Measurements from ENCODE around the gene ARHGAP11A. TPM values are rescaled to one million over a fixed set of nuclear protein-coding genes. Genes with fewer than 3 reads are reported as not detected.
"Not testable (repeated sequence)": the region's sequence is repeated elsewhere in the genome, so short reads cannot be mapped to it uniquely, and the experiment has no call there.

The ARHGAP11A gene, protein sequence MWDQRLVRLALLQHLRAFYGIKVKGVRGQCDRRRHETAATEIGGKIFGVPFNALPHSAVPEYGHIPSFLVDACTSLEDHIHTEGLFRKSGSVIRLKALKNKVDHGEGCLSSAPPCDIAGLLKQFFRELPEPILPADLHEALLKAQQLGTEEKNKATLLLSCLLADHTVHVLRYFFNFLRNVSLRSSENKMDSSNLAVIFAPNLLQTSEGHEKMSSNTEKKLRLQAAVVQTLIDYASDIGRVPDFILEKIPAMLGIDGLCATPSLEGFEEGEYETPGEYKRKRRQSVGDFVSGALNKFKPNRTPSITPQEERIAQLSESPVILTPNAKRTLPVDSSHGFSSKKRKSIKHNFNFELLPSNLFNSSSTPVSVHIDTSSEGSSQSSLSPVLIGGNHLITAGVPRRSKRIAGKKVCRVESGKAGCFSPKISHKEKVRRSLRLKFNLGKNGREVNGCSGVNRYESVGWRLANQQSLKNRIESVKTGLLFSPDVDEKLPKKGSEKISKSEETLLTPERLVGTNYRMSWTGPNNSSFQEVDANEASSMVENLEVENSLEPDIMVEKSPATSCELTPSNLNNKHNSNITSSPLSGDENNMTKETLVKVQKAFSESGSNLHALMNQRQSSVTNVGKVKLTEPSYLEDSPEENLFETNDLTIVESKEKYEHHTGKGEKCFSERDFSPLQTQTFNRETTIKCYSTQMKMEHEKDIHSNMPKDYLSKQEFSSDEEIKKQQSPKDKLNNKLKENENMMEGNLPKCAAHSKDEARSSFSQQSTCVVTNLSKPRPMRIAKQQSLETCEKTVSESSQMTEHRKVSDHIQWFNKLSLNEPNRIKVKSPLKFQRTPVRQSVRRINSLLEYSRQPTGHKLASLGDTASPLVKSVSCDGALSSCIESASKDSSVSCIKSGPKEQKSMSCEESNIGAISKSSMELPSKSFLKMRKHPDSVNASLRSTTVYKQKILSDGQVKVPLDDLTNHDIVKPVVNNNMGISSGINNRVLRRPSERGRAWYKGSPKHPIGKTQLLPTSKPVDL
- total RNA-seq (2022) (28.7 and 32.8 TPM in 2 replicates), Bru-seq, nascent RNA (percentile 76 among the genes with signal in this experiment), BruChase-seq, experiment 1, labeled RNA remaining after a 6-hour chase (percentile 82 among the genes with signal in this experiment), BruChase-seq, experiment 2, labeled RNA remaining after a 2-hour chase (percentile 84 among the genes with signal in this experiment)
- long read RNA-seq, full-length matches to known transcripts = 6 of 16 reads
- long read RNA-seq, partial matches to known transcripts = 4 of 16 reads
- long read RNA-seq, other reads (novel, unspliced or antisense) = 6 of 16 reads

DNA sequence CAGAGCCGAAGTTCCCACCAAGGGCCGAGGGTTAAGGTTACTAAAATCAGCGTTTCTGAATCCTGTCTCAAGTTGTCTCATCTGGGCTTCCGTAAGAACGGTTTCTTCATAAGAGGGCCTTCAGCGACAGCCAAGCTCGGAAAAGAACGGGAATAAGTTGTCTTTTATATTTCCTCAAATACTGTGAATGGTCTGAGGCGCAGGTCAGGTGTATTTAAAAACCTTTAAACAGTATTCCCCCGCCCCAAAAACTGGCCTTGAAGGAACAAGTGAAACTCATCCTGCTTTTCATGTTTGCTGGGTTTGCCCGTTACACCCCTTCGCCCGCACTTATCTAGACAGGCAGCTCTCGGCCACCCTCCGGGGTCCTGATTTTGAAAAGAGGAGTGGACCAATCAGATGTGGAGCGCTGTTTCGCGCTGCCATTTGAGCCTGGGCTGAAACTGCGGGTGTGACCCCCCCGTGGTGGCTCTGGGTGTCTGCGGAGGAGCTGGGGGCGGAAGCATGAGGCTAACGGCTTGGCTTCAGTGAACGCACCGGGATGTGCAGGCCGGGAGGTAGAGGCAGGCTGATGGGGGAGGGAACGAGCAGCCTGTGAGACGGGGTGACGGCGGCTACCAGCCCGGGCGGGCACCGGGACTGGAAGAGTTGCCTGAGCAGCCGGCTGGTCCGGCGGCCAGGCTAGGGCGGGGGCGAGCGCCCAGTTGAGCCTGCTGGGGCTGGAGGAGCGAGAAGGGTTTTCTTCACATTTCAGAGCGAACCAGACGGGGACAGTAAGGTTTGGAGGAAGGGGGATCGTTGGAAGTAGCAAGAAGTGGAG is at the start of gene ARHGAP11A:
TSS of gene ARHGAP11A (plus strand) at position 454 of the 820 bp plus-strand sequence. CDS start 708 bp downstream, outside the sequence.
- BruUV-seq (replicated peaks); H3K4me1 Mint-ChIP-seq (ENCODE audit: low read depth, unreplicated experiment); intact Hi-C loops (cut with micrococcal nuclease; ENCODE audit: unreplicated experiment); H3K27me3 Mint-ChIP-seq (ENCODE audit: unreplicated experiment); H3K9me3 Mint-ChIP-seq (ENCODE audit: low read depth, unreplicated experiment); CTCF ChIA-PET: not testable (repeated sequence)
- H3K27ac Mint-ChIP-seq (ENCODE audit: unreplicated experiment) = peak within 1 kb of the TSS; percentile 70
- H3K4me3 Mint-ChIP-seq (ENCODE audit: low read depth, unreplicated experiment) = peak within 1 kb of the TSS; percentile 96
- H3K36me3 Mint-ChIP-seq (ENCODE audit: insufficient read depth, unreplicated experiment) = peaks cover 22% of the 10 kb centered on the region
- DNase-seq = peak; percentile 61

DNA sequence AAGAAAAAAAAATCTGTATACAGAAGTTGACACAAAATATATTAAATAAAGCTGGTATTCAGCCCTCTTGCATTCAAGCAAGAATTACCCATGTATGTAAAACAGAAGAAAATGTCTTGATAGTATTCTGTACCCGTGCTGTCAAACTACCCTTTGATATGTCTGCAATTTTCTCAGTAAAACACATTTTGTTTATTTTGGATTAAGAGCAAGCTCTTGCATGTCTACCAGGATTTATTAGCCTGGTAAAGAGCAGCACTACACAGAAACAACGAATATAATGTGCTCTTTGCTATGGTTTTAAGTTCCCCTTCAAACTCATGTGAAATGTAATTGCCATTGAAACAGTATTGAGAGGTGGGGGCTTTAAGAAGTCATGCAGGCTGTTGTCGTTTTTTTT is 46.3 kb upstream of the ARHGAP11A start:
- H3K9me3 Mint-ChIP-seq (ENCODE audit: low read depth, unreplicated experiment); H3K27me3 Mint-ChIP-seq (ENCODE audit: unreplicated experiment); H3K36me3 Mint-ChIP-seq (ENCODE audit: insufficient read depth, unreplicated experiment); intact Hi-C loops (cut with micrococcal nuclease; ENCODE audit: unreplicated experiment); CTCF ChIA-PET; H3K4me3 Mint-ChIP-seq (ENCODE audit: low read depth, unreplicated experiment); BruUV-seq (replicated peaks); H3K4me1 Mint-ChIP-seq (ENCODE audit: low read depth, unreplicated experiment); DNase-seq; H3K27ac Mint-ChIP-seq (ENCODE audit: unreplicated experiment): not testable (repeated sequence)

DNA sequence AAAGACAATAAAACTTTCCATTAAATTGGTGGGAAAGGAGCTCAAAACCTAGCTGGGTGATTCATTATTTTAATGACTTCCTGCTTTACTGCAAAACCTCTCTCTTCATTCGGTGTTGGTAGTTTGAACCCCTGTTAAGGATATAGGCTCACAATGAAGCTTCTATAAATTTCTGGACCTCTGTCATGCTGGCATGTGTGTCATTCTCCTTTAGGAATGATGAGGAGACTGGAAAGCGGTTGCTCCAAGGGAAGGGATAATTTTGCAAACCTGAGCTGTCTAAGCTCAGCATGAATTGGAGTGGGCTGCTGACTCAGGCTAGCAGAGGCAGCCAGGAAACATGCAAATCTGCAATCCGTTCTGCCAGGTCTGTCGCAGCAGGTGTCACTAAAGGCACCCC is 36.8 kb upstream of the ARHGAP11A start:
- not testable (repeated sequence) for BruUV-seq (replicated peaks)

DNA sequence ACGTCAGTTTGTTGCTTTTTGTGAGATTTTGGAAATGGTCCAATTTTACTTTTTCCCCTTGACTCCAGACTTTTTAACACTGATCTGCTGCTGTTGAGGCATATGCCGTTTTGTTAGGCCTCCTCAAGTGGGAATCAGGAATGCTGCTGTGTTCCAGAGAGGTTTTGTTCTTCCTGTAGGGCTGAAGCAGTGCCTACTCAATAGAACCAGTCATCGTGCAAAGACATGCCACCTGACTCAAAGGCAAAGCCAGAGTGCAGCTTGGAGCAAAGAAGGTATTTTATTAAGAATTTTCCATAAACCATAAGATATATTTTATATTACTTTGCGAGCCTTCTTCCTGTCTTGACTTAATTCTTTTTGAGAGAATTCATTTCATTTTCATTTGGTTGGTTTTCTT is 29.5 kb upstream of the ARHGAP11A start:
- H3K4me1 Mint-ChIP-seq (ENCODE audit: low read depth, unreplicated experiment); H3K27ac Mint-ChIP-seq (ENCODE audit: unreplicated experiment); H3K4me3 Mint-ChIP-seq (ENCODE audit: low read depth, unreplicated experiment); BruUV-seq (replicated peaks); intact Hi-C loops (cut with micrococcal nuclease; ENCODE audit: unreplicated experiment); H3K9me3 Mint-ChIP-seq (ENCODE audit: low read depth, unreplicated experiment); DNase-seq; H3K27me3 Mint-ChIP-seq (ENCODE audit: unreplicated experiment); H3K36me3 Mint-ChIP-seq (ENCODE audit: insufficient read depth, unreplicated experiment); CTCF ChIA-PET: not testable (repeated sequence)

More for the DNA sequence above, 36.8 kb upstream of the ARHGAP11A start:
- DNase-seq; H3K4me1 Mint-ChIP-seq (ENCODE audit: low read depth, unreplicated experiment); H3K4me3 Mint-ChIP-seq (ENCODE audit: low read depth, unreplicated experiment); H3K27me3 Mint-ChIP-seq (ENCODE audit: unreplicated experiment); CTCF ChIA-PET; H3K9me3 Mint-ChIP-seq (ENCODE audit: low read depth, unreplicated experiment); intact Hi-C loops (cut with micrococcal nuclease; ENCODE audit: unreplicated experiment); H3K36me3 Mint-ChIP-seq (ENCODE audit: insufficient read depth, unreplicated experiment); H3K27ac Mint-ChIP-seq (ENCODE audit: unreplicated experiment): not testable (repeated sequence)

DNA sequence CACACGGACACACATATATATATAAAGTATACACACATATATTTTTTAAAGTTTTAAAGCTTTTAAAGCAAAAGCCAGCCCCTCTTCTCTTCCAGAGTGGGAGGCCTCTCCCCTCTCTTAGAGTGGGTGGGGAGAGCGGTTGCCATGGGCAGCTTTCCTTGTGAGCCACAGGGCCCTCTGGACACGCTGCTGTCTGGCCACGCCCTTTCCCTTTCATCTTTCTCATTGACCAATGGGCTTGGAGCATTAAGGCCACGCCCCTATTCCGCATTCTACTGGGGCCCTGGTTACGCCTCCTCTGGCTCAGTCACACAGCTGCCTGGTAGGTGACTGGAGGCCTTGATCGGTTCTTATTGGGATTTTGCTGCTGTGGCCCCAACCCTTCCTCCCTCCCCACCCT is 22.2 kb upstream of the ARHGAP11A start, which contains the start of gene GOLGA8N:
TSS of gene GOLGA8N (plus strand) at position 306 of the 400 bp plus-strand sequence.
- H3K4me1 Mint-ChIP-seq (ENCODE audit: low read depth, unreplicated experiment); DNase-seq; H3K9me3 Mint-ChIP-seq (ENCODE audit: low read depth, unreplicated experiment); H3K27me3 Mint-ChIP-seq (ENCODE audit: unreplicated experiment); BruUV-seq (replicated peaks); H3K4me3 Mint-ChIP-seq (ENCODE audit: low read depth, unreplicated experiment); H3K36me3 Mint-ChIP-seq (ENCODE audit: insufficient read depth, unreplicated experiment); H3K27ac Mint-ChIP-seq (ENCODE audit: unreplicated experiment); CTCF ChIA-PET; intact Hi-C loops (cut with micrococcal nuclease; ENCODE audit: unreplicated experiment): not testable (repeated sequence)

DNA sequence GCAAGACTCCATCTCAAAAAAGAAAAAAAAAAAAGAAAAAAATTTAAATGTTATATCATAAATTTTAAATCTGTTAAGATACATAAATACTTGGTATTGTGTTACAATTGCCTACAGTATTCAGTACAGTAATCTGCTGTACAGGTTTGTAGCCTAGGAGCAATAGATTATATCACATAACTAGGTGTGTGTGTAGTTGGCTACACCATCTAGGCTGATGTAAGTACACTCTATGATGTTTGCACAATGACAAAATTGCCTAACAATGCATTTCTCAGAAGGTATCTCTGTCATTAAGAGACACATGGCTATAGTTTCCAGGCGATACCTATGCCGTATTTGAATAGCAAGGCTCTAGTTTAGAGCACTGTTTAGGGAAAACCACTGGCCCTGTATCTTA is 5.8 kb upstream of the ARHGAP11A start:
- DNase-seq; intact Hi-C loops (cut with micrococcal nuclease; ENCODE audit: unreplicated experiment); BruUV-seq (replicated peaks); H3K27ac Mint-ChIP-seq (ENCODE audit: unreplicated experiment); H3K9me3 Mint-ChIP-seq (ENCODE audit: low read depth, unreplicated experiment); H3K27me3 Mint-ChIP-seq (ENCODE audit: unreplicated experiment); H3K4me3 Mint-ChIP-seq (ENCODE audit: low read depth, unreplicated experiment); H3K4me1 Mint-ChIP-seq (ENCODE audit: low read depth, unreplicated experiment); CTCF ChIA-PET; H3K36me3 Mint-ChIP-seq (ENCODE audit: insufficient read depth, unreplicated experiment): not testable (repeated sequence)

DNA sequence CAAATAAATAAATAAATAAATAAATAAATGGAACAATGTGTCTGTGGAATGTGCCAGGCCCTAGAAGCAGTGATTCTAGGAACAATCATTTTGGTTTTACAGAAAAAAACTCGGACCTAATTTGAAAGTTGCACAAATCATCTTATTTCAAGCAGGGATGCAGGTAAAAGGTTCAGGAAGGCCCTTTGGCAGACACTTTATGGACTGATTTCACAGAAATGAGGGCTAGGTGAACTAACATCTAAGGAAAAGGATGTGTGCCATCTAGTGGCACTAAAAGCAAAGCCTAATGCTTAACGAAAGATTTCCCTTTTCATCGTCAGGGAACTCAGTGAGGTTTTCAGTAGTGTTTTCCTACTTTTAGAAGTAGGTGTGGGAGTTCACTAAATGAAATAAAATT is 4.6 kb upstream of the ARHGAP11A start:
- H3K27ac Mint-ChIP-seq (ENCODE audit: unreplicated experiment); DNase-seq; H3K9me3 Mint-ChIP-seq (ENCODE audit: low read depth, unreplicated experiment); H3K27me3 Mint-ChIP-seq (ENCODE audit: unreplicated experiment); H3K4me1 Mint-ChIP-seq (ENCODE audit: low read depth, unreplicated experiment); H3K4me3 Mint-ChIP-seq (ENCODE audit: low read depth, unreplicated experiment); intact Hi-C loops (cut with micrococcal nuclease; ENCODE audit: unreplicated experiment); CTCF ChIA-PET; BruUV-seq (replicated peaks): not testable (repeated sequence)
- peaks cover 15% of the 10 kb centered on the region for H3K36me3 Mint-ChIP-seq (ENCODE audit: insufficient read depth, unreplicated experiment)

DNA sequence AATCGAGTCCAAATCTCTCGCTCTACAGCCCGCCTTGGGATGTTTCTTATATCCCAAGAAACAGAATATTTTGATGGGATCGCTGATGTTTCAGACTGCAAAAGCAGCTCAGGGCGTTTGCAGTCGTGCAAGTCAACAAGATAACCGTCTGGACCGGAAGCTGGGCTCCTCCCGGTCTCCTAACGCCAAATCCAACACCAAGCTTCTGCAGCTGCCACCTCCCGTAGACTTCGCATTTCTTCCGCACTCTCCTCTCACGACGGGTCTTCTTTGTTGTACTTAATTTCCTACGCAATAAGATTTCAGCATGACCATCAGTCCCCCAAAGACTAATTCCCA is 623 bp upstream of the ARHGAP11A start:
- CTCF ChIA-PET; H3K9me3 Mint-ChIP-seq (ENCODE audit: low read depth, unreplicated experiment); H3K4me1 Mint-ChIP-seq (ENCODE audit: low read depth, unreplicated experiment); H3K27me3 Mint-ChIP-seq (ENCODE audit: unreplicated experiment); intact Hi-C loops (cut with micrococcal nuclease; ENCODE audit: unreplicated experiment); BruUV-seq (replicated peaks); DNase-seq: not testable (repeated sequence)
- peak overlapping the region; percentile 70 for H3K27ac Mint-ChIP-seq (ENCODE audit: unreplicated experiment)
- H3K4me3 Mint-ChIP-seq (ENCODE audit: low read depth, unreplicated experiment) = peak overlapping the region; percentile 96
- peaks cover 22% of the 10 kb centered on the region for H3K36me3 Mint-ChIP-seq (ENCODE audit: insufficient read depth, unreplicated experiment)

DNA sequence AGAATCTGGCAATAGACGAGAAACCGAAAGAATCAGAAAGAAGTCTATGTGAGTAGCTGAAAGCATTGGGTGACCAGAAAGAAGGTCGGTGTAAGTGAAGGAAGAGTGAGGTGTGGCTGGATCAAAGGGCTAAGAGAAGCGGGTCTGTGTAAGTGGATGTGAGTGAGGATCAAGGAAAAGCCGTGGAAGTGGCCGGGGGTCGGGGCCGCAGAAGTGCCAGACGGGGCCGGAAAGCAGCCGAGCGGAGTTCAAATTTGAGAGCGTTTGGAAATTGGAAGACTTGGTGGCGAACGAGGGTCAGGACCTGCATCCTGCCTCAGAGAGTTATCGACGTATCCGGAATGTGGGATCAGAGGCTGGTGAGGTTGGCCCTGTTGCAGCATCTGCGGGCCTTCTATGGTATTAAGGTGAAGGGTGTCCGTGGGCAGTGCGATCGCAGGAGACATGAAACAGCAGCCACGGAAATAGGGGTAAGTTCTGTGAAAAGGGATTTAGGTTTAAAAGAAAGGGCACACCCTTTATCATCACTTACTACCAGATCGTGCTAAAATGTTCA is 645 bp downstream of the ARHGAP11A start:
- H3K4me3 Mint-ChIP-seq (ENCODE audit: low read depth, unreplicated experiment) = peak overlapping the region; percentile 96
- TSS peak; percentile 62 for BruUV-seq (replicated peaks)
- H3K36me3 Mint-ChIP-seq (ENCODE audit: insufficient read depth, unreplicated experiment) = peaks cover 22% of the 10 kb centered on the region
- H3K27me3 Mint-ChIP-seq (ENCODE audit: unreplicated experiment); DNase-seq; intact Hi-C loops (cut with micrococcal nuclease; ENCODE audit: unreplicated experiment); H3K4me1 Mint-ChIP-seq (ENCODE audit: low read depth, unreplicated experiment); CTCF ChIA-PET; H3K9me3 Mint-ChIP-seq (ENCODE audit: low read depth, unreplicated experiment): not testable (repeated sequence)
- H3K27ac Mint-ChIP-seq (ENCODE audit: unreplicated experiment) = peak overlapping the region; percentile 70
